ENCODE data around the gene KRT6C.

KRT6C gene

DNA sequence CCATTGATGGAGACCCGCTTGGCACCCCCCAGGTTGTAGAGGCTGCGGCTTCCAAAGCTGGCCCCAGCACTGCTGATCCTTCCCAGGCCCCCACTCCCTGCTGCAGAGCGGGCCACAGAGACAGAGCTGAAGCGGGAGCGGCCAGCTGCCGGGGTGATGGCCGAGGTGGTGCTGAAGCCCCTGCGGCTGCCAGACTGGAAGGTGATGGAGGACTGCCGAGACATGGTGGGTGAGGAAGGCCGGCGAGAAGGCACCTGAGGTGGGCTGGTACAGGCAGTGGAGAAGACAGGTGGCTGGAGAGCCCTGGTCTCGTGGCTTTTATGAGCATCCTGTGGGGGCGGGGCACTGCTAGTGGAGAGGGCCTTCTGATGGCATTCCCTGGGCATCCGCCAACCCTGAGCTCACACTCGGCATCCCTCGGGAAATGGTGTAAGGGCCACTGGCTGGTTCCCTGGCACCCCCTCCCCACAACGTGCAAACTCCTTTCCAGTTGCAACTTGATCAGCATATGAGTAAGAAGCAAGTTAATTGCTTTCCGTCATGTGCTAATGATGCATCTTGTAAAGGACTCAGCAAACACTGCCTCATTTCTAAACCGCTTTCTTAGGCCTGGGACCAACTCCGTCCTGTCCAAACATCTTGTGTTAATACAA lies 39.4 kb downstream of the KRT6C start, which contains the start of gene KRT75:
Gene KRT75, minus strand, starts transcription at position 291 of the 653 bp plus-strand sequence. Its CDS starts 67 bp downstream, at position 224.
- DNase-seq: no peak

DNA sequence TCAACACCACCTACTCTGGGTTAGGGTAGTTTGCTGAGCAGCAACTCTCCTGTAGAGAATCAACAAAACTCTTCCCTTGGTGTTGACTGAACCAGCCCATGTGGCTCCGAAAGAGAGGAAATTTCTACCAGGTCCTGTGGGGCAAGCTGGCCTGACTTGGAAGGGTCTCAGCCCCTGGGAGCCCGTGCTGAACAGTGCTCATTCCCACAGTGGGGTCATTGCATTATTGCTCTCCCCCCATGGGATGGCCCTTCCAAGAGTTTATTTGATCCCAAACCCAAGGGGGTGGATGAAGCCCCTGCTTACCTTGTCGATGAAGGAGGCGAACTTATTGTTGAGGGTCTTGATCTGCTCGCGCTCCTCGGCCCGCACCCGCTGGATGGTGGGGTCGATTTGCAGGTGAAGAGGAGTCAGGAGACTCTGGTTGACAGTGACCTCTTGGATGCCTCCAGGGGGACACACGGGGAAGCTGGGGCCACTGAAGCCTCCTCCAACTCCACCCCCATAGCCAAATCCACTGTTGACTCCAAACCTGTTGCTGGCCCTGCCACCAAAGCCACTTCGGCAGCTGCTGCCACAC lies 40.0 kb downstream of the KRT6C start:
- DNase-seq: no peak

DNA sequence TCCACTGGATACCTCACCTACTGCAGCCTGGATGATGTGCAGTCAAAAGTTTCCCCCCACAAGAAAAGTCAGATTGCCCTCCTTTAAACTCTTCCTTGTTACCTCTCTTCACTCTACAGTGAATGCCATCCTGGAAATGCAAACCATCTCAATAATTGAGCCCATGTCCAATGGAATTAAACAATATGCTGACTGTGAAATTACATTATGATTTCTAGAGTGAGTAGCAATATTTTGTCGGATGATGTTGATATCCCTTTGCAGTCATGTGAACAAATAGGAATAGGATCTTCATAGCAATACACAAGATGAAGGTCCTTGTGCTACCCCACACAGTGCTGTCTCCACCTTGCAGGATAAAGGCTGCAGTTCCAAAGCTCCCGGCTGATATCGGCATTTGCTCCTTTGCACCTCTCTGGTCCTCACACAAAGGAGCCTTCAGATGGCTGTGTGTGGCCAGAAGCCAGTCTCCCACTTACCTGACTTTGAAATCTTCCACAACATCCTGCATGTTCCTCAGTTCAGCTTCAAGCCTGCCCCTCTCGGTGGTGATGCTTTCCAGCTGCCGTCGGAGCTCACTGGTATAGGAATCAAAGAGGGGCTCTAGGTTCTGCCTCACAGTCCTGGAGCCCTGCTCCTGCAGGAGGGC lies 40.9 kb downstream of the KRT6C start:
- no peak for DNase-seq

DNA sequence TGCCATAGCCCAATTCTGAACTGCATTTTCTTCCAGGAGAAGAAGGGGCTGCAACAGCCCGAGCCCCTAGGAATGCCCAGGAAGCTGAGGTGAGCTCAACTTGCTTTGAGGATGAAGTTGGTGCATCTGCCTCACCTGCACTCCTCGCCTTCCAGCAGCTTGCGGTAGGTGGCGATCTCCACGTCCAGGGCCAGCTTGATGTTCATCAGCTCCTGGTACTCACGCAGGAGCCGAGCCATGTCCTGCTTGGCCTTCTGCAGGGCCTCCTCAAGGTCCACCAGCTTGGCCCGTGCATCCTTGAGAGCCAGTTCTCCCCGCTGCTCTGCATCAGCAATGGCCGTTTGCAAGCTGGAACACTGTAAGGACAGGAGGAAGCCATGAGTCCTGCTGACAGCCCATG lies 45.5 kb downstream of the KRT6C start:
- no peak for DNase-seq

DNA sequence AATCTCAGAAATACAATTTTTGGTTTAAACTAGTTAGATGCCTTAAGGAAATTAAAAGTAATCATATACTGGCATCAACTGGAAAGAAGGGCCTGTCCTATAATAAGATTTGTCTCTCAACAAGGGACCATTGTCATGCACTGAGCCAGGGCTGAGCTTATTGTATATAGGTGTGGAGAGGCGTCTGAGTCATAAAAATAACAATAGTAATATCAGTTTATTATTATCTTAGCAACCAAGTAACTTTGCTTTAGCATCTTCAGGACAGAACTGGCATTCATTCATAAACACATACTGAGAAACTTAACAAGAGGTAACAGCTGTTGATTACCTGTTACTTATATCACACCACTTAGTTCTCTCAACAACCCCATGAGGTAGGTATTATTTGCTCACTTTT lies 46.5 kb downstream of the KRT6C start:
- DNase-seq: no peak

DNA sequence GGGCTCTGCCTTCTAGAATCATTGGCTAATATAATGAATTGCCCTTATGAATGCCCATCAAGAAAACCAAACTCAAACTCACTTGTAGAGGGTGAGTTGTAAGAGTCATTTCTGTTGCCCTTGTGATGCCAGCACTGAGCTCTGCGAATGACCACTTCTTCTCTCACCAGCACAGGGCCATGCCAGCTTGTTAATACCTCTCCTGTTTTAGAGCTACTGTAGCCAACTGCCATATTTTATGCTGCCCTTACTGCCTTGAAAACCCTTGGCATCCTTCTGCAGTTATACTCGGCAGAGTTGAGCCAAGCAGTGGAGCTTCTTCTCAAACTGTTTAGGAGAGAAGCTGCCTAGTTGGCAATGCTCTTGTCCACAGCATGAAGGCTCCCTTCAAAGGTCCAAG lies 47.6 kb downstream of the KRT6C start:
- no peak for DNase-seq

DNA sequence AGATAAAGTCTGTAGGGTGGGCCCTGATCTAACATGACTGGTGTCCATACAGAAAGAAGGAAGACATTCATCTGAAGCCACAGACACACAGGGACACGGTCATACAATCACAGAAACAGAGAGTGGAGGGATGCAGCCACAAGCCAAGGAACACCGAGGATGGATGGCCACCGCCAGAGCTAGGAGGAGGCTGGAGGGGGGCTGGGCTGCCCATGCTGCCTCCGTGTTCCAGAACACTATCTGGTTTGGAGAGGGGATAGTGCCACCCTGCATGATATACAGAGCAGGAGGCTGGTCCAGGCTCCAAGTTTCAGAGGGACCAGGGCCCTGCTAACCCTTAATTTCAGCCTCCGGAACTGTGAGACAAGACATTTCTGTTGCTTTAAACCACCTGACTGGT lies 48.1 kb downstream of the KRT6C start:
- no peak for DNase-seq

DNA sequence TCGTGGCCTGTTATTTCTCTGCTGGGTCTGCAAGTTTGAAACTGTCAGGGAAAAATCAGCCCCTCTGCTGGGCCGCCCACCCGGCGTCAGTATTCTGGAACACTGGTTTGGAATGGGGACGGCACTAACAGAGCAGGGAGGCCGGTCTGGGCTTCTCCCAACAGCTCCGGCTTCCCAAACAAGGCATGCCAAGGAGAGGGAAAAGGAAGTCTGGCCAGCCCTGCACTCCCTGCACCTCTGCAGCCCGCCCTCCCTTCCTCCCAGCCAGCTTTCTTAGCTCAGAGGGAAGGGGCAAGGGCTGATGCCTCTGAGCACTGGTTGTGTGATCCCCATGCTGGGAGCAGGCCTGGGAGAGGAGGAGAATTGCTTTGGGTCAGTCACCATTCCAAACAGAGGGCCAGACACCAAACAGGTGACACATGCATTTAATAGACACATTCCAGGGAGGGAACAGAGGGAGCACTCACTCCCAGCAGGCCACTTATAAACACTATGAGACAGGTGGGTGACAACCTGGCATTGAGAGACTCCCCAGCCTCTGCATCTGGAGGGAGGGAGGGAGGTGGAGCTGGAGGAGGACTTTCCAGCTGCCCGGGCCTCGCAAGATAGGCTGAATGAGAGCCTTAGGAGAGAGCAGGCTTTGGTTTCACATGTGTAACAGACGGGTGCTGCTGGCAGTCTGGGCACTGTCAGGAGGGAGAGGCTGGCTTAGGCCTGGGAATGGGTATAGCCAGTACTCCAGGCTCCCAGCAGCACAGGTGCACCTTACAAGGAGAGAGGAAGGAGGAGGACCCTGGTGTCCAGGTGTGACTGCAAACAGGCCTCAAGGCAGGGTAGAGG lies 49.7 kb downstream of the KRT6C start:
- DNase-seq: no peak

DNA sequence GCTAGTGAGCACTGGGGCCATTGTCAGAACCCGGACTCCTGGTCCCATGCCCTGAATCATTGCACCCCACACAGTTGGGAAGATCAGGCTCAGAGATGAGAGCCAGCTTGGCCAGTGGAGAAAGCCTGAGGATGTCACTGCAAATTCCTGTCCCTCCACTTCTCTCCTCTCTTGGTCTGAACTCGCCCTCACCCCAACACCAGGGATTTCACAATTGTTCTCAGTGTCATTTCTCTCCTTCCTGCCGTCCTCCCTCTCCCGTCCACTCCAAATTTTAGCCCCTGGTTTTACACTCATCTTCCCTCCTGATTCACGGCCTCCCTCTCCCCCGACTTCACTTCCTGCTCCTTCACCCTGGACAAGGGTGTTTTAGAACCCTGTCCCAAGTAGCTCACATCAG lies 50.6 kb downstream of the KRT6C start:
- DNase-seq: no peak

DNA sequence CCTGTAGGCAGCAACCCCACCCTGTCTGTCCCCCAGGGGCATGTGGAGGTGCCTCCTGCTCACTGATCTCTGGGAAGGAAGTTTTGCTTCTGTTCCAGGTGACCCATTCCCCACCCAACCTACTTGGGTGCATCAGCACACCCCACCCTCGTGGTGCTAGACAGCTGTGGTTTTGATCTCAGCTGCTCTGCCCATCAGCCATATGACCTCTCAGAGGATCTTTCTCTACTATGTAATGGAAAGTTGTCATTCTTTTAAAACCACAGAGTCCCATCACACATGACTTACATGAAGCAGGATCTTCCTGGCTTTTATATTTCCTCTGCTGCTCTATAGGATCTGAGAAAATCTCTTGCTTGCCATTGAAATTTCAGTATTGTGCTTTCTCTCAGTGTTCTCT lies 53.9 kb downstream of the KRT6C start:
- no peak for DNase-seq

DNA sequence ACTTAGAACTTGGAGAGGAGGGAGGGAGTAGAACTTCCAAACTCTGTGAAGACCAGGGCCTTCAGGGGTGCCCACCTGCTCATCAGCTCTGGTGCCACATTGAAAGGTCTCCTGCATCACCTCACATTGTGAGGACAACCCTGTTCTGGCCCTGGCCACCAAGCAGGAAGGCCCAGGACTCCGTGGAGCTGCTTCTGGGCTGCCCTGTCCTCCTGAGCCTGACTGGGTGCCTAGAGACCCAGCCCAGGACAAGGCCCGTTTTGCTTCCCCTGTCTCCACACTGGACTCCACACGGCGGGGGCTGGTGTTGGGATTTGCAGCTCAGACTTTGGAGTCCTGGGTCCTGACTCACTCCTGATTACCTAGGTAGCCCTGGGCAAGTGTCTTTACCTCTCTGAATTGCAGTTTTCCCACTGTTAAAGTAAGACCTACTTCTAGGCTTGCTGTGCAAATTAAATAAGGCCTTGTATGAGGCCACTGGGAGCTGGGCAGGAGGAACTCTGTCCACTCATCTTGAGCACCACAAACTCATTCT lies 55.0 kb downstream of the KRT6C start:
- no peak for DNase-seq
